Kidney (tissue), 14 donors: ENCODE measurements around the gene MRTFB. TPM values are rescaled to one million over a fixed set of nuclear protein-coding genes. Genes with fewer than 3 reads are reported as not detected.

ENCODE experiments used
- DNase-seq, 5 donors: peaks; one replicate each; pipeline ENCODE4 v3.0.0-alpha.2; 2013 to 2020
- FAIRE-seq: peaks from 2 replicates; lab custom pipeline; 2012; peaks lifted over from hg19 to GRCh38; lab: Jason Lieb, UNC
- H3K27ac ChIP-seq, 2 donors: one replicate each; pipeline ENCODE4 v1.7.0; 2013; ENCODE audit warnings: low read depth in 2 of 2, low read length in 2 of 2, inconsistent platforms in 1 of 2
- H3K27me3 ChIP-seq: one replicate; pipeline ENCODE4 v1.7.1; 2013; ENCODE audit warnings: low read length, inconsistent platforms; ENCODE audit not compliant: control insufficient read depth, insufficient read depth
- H3K36me3 ChIP-seq, 3 donors: one replicate each; pipeline versions ENCODE4 v1.7.0 to v1.7.1; 2013; ENCODE audit warnings: low read length in 3 of 3, control low read depth in 1 of 3, inconsistent platforms in 1 of 3; ENCODE audit not compliant: insufficient read depth in 3 of 3, control insufficient read depth in 2 of 3
- H3K4me1 ChIP-seq, 3 donors: one replicate each; pipeline versions ENCODE4 v1.7.0 to v1.7.1; 2013; ENCODE audit warnings: low read length in 3 of 3, inconsistent platforms in 1 of 3, low read depth in 1 of 3; ENCODE audit not compliant: control insufficient read depth in 2 of 3, insufficient read depth in 2 of 3
- H3K4me3 ChIP-seq, 3 donors: one replicate each; pipeline versions ENCODE4 v1.7.0 to v1.8.1; 2013; ENCODE audit warnings: low read length in 3 of 3, control low read depth in 1 of 3, inconsistent platforms in 1 of 3
- H3K9ac ChIP-seq, 3 donors: one replicate each; pipeline versions ENCODE4 v1.7.0 to v1.7.1; 2013; ENCODE audit warnings: low read length in 3 of 3, control low read depth in 1 of 3, inconsistent platforms in 1 of 3
- H3K9me3 ChIP-seq, 3 donors: one replicate each; pipeline versions ENCODE4 v1.7.0 to v1.7.1; 2013; ENCODE audit warnings: low read length in 3 of 3, control low read depth in 1 of 3, inconsistent platforms in 1 of 3; ENCODE audit not compliant: control insufficient read depth in 2 of 3, insufficient read depth in 1 of 3
- intact Hi-C: fragments of 100-400 bp; cut with DNase I; formaldehyde crosslinking; loops from one replicate; pipeline ENCODE4 v1.11.1; 2022
- polyA plus RNA-seq: library from polyadenylated mRNA; stranded (reverse); fragments of 350-450 nt; fragmentation: Illumina TruSeq; extraction: RNeasy Lipid Tissue Mini Kit (QIAGEN cat#74804); gene quantifications from one replicate; pipeline ENCODE4 v1.2.3, GENCODE V29; 2014; ENCODE audit warnings: low read depth, low replicate concordance; ENCODE audit not compliant: insufficient read depth
- total RNA-seq: library from RNA; stranded (reverse); fragmentation: NEBNext Ultra II Directional; extraction: Animal tissue kit (Norgen Biotek cat#: 25700); gene quantifications from one replicate; pipeline ENCODE4 v1.2.1, GENCODE V29; 2021
- TF ChIP-seq, protein P1 (sequence below): IDR thresholded peaks from 3 replicates; pipeline ENCODE4 v1.5.1; 2012; ENCODE audit warnings: mild to moderate bottlenecking, moderate library complexity, borderline replicate concordance; ENCODE audit not compliant: insufficient read depth; ENCODE audit errors: extremely low read depth
- donor health status: control.
- donor health status: control.
- donor health status: control.
- donor health status: control.
- donor health status: control.
- donor health status: DM: yes; HTN: yes; CAD: no.
- donor health status: Normal renal cell carcinoma (clear cell type).

MRTFB gene
- total and polyA plus RNA-seq, 2 donors from 2014 or later: 5.1 to 51.0 TPM

DNA sequence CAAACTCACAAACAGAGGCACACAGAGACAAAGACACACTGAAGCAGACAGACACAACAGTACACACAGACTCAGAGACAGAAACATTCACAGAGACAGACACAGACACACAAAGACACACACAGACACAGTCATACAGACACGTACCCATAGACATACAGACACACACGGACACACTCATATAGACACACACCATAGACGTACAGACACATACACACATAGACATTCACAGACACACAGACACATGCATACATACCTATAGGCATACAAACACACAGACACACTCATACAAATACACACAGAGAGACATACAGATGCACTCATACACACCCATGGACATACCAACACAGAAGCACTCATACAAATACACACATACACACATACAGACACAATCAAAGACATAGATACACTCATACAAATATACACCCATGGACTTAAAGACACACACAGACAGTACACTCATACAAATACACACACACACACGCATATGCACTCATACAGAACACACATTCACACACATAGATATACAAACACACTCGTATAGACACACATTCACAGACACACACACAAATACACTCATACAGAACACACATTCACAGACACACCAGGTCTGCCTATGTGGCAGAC is 19.9 kb upstream of the MRTFB start:
- DNase-seq (no peak), FAIRE-seq (no peak)
- Histone ChIP-seq H3K36me3 (no peaks in the 10 kb centered on the region), H3K9ac (no peak overlapping the region), H3K27me3 (no peaks in the 10 kb centered on the region), H3K27ac (no peak overlapping the region), H3K9me3 (no peaks in the 10 kb centered on the region), H3K4me1 (no peaks in the 10 kb centered on the region), H3K4me3 (no peak overlapping the region)
- TF ChIP-seq, protein P1, sequence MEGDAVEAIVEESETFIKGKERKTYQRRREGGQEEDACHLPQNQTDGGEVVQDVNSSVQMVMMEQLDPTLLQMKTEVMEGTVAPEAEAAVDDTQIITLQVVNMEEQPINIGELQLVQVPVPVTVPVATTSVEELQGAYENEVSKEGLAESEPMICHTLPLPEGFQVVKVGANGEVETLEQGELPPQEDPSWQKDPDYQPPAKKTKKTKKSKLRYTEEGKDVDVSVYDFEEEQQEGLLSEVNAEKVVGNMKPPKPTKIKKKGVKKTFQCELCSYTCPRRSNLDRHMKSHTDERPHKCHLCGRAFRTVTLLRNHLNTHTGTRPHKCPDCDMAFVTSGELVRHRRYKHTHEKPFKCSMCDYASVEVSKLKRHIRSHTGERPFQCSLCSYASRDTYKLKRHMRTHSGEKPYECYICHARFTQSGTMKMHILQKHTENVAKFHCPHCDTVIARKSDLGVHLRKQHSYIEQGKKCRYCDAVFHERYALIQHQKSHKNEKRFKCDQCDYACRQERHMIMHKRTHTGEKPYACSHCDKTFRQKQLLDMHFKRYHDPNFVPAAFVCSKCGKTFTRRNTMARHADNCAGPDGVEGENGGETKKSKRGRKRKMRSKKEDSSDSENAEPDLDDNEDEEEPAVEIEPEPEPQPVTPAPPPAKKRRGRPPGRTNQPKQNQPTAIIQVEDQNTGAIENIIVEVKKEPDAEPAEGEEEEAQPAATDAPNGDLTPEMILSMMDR: no peak
- intact Hi-C loops: no loop called here

DNA sequence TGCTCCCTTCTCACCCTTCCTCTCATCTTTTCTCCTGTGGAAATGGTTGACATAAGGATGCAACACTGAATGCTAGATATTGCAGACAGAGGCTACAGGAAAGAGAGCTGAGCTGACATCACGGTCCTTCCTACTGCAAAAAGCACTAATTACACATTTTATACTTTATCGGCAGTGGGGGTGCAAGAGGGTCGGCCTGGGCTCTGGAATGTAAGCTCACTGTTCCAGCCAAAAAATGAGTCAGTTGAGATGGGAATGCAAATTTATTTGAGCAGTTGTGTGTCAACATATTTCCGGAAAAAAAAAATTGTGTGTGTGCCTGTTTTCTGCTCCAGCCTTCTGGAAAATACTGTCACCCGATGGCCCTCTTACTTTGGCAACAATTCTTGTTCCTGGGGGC is 14.1 kb upstream of the MRTFB start:
- DNase-seq (no peak), FAIRE-seq (no peak)
- Histone ChIP-seq H3K27ac (peak overlapping the region; percentile 1 to 34), H3K9ac (no peak overlapping the region), H3K9me3 (no peaks in the 10 kb centered on the region), H3K4me3 (no peak overlapping the region), H3K4me1 (no peaks in the 10 kb centered on the region), H3K27me3 (no peaks in the 10 kb centered on the region), H3K36me3 (no peaks in the 10 kb centered on the region)
- intact Hi-C loops: no loop called here
- TF ChIP-seq, protein P1: no peak

DNA sequence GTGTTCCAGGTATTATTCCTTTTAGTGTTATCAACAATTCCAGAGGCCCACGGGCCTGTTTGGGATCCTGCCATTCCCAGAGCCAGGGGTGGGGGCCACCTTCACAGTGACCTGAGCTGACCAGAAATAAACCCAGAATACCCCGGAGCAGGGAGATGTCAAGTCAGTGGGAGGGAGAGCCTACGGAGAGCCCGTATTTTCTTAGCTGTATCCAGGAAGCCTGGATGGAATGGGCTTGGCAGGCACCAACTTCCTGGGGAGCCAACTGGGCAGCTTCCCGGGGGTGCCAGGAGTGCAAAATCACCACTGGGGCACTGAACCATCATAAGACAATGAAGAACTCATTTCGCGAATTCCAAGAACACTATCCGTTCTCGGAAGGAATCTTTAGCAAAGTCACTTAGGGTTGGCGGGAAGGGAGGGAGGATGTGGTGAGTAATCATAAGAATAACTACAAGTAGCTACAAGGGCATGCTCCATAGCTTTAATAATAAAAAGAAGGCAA is 13.2 kb upstream of the MRTFB start:
- intact Hi-C loops: no loop called here
- FAIRE-seq: no peak

More for the DNA sequence above, 13.2 kb upstream of the MRTFB start:
- Histone ChIP-seq H3K9me3 (no peaks in the 10 kb centered on the region), H3K9ac (no peak overlapping the region), H3K4me1 (no peaks in the 10 kb centered on the region), H3K27ac (peak overlapping the region; percentile 1 to 34), H3K4me3 (no peak overlapping the region), H3K36me3 (no peaks in the 10 kb centered on the region), H3K27me3 (no peaks in the 10 kb centered on the region)
- TF ChIP-seq, protein P1: no peak
- DNase-seq: no peak
